ENCODE measurements around the gene MUC13.

MUC13 gene

GRCh38 chr3:124952282-124952855 is 17.8 kb upstream of the MUC13 start:
- no peak overlapping the region for H3K4me3 ChIP-seq (ENCODE audit: low read depth, low read length)
- no peak for DNase-seq (ENCODE audit: low read depth)
- no peak for TF ChIP-seq CTCF (IDR thresholded peaks at IDR 0.05; ENCODE audit: control insufficient read depth, extremely low read depth, insufficient read depth)

- DNase-seq (ENCODE audit: low read depth) = no peak
- no peak for TF ChIP-seq CTCF (IDR thresholded peaks at IDR 0.05; ENCODE audit: control insufficient read depth, extremely low read depth, insufficient read depth)
- H3K4me3 ChIP-seq (ENCODE audit: low read depth, low read length) = no peak overlapping the region
Observed at GRCh38 chr3:124951511-124952281, 17.1 kb upstream of the MUC13 start.

- no peak for TF ChIP-seq CTCF (IDR thresholded peaks at IDR 0.05; ENCODE audit: control insufficient read depth, extremely low read depth, insufficient read depth)
- no peak overlapping the region for H3K4me3 ChIP-seq (ENCODE audit: low read depth, low read length)
- no peak for DNase-seq (ENCODE audit: low read depth)
Observed at GRCh38 chr3:124950026-124950425, 15.5 kb upstream of the MUC13 start.

- no peak overlapping the region for H3K4me3 ChIP-seq (ENCODE audit: low read depth, low read length)
- TF ChIP-seq CTCF (IDR thresholded peaks at IDR 0.05; ENCODE audit: control insufficient read depth, extremely low read depth, insufficient read depth) = no peak
- no peak for DNase-seq (ENCODE audit: low read depth)
Observed at GRCh38 chr3:124942613-124943012, 8.1 kb upstream of the MUC13 start.

- no peak for TF ChIP-seq CTCF (IDR thresholded peaks at IDR 0.05; ENCODE audit: control insufficient read depth, extremely low read depth, insufficient read depth)
Observed at GRCh38 chr3:124941771-124942170, 7.2 kb upstream of the MUC13 start.

GRCh38 chr3:124939661-124940060 is 5.1 kb upstream of the MUC13 start:
- no peak for DNase-seq (ENCODE audit: low read depth)
- TF ChIP-seq CTCF (IDR thresholded peaks at IDR 0.05; ENCODE audit: control insufficient read depth, extremely low read depth, insufficient read depth) = no peak

More at GRCh38 chr3:124941771-124942170, 7.2 kb upstream of the MUC13 start:
- no peak overlapping the region for H3K4me3 ChIP-seq (ENCODE audit: low read depth, low read length)
- DNase-seq (ENCODE audit: low read depth) = no peak

More at GRCh38 chr3:124939661-124940060, 5.1 kb upstream of the MUC13 start:
- no peak overlapping the region for H3K4me3 ChIP-seq (ENCODE audit: low read depth, low read length)
